COLO668 (cell line): ENCODE measurements around the gene MUC20.
A peak's percentile ranks its signal among the peaks of the same experiment; 100 is the strongest.
"Not testable (repeated sequence)": the region's sequence is repeated elsewhere in the genome, so short reads cannot be mapped to it uniquely, and the experiment has no call there.

Experiments
- DNase-seq: peaks from one replicate; lab custom pipeline; 2025; ENCODE audit not compliant: unreplicated experiment; lab: John Stamatoyannopoulos, UW

The MUC20 gene

GRCh38 chr3:195769551-195769950 is 48.8 kb downstream of the MUC20 start:
- no peak for DNase-seq

DNA sequence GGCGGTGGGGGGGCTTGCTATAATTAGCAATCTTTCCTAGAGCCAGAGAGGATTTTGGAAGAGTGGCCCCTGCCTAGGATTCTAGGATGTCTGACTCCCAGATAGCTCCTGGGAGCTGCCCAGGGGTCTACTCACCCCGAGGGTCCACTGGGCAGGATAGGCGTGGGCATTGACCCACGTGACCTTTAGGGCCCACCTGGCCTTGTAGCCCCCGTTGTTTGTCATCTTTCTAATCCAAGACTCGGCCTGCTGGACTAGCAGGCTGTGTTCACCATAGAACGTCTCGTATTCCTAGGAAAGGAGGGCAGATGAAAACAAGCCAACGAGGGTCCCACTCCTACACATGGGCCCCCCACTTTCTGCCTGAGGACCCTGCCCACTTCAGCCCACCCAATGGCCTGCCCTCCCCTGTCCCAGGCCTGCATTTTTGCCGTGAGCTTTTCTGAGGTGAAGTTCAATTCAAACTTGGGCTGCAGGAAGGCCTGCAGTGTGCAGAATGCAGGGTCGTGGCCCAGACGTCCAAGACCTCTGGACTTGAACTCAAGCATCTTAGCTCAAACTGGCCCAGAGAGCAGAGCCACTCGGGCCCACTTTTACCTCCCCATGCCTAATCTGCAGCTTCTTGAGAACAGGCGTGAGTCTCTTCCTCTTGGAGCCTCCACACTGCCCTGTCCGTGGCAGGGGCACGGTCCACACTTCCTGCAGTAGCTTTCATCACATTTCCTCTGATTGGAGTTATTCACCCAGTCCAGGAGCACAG is 49.5 kb downstream of the MUC20 start:
- no peak for DNase-seq

DNA sequence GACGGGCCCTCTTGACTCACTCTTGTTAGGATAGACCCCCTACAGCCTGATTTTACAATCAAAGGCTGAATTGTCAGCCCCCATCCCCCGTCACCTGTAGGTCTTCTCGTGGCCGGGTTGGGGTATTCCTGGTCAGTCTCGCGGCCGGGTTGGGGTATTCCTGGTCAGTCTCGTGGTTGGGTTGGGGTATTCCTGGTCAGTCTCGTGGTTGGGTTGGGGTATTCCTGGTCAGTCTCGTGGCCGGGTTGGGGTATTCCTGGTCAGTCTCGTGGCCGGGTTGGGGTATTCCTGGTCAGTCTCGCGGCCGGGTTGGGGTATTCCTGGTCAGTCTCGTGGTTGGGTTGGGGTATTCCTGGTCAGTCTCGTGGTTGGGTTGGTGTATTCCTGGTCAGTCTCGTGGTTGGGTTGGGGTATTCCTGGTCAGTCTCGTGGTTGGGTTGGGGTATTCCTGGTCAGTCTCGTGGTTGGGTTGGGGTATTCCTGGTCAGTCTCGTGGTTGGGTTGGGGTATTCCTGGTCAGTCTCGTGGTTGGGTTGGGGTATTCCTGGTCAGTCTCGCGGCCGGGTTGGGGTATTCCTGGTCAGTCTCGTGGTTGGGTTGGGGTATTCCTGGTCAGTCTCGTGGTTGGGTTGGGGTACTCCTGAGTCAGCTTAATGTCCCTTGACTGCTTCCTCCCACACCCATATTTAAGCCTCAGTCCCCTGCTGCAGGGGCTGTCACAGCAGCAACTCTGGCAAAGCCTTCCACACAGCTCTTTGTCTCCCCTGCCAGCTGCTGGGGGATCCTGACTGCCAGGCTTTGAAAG is 50.3 kb downstream of the MUC20 start:
- DNase-seq, result not testable (repeated sequence)

DNA sequence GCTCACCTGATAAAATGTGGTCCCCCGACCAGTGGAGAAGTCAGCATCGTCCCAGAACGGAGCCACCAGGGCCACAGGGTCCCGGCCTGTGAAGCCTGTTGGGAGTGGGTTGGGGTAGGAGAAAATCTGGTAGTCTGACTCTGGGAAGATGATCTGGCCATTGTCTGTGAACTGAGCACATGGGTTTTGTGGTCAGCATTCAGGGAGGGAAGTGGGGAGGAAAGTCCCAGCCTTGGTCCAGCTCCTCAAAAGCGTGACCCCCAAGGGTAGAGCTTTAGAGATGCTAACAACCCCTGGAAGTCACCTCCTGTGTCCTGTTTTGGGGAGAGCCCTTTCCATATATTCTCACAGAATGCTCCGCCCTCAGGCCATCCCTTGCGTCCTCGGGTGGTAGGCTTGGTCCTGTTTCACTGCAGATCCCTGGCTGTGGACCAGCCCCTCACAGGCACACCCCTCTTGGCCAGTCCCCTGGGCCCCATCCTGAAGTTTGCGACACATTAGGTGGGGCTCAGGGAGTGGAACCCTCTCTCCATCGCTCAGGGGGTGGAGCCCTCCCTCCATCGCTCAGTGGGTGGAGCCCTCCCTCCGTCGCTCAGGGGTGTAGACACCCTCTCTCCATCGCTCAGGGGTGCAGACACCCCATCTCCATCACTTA is 51.0 kb downstream of the MUC20 start:
- no peak for DNase-seq

DNA sequence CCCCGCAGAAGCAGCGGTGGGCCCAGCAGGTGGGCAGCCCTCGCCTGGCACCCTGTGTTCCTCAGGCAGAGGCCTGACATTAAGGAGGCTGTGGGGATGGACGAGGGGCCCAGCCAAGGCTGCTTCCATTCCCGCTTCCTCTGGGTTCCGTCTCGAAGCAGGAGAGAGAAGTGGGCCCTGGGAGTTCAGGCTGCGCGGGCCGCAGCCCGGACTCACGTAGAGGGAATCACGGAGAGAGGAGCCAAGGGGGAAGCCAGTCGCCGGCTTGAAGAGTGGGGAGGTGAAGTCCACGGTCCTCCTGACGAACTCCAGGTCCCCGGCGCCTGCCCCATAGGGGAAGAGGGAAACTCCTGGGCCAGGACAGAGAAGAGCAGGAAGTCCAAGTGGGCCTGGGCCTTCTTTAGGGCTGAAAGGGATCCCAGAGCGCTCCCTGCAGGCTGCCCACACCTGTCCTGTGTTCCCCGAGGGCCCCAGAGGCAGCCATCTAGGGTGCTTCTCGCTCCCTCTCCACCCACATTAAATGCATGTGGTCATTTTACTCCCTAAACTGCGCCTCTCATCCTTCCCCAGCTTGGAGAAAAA is 53.3 kb downstream of the MUC20 start:
- no peak for DNase-seq

GRCh38 chr3:195774917-195775316 is 54.1 kb downstream of the MUC20 start:
- DNase-seq, result peak; percentile 52

- DNase-seq, result no peak
These were observed 57.2 kb downstream of the MUC20 start for GRCh38 chr3:195777975-195778374.

DNA sequence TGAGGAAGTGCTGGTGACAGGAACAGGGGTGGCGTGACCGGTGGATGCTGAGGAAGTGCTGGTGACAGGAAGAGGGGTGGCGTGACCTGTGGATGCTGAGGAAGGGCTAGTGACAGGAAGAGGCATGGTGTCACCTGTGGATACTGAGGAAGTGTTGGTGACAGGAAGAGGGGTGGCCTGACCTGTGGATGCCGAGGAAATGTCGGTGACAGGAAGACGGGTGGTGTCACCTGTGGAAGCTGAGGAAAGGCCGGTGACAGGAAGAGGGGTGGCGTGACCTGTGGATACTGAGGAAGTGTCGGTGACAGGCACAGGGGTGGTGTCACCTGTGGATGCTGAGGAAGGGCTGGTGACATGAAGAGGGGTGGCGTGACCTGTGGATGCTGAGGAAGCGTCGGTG is 60.5 kb downstream of the MUC20 start:
- DNase-seq, result not testable (repeated sequence)
